CD4-positive, alpha-beta T cell treated with Interleukin-1 beta for 1 hour (primary cell): Measurements from ENCODE around the gene RAB4B.
A peak's percentile ranks its signal among the peaks of the same experiment; 100 is the strongest.
"Not testable (repeated sequence)": the region's sequence is repeated elsewhere in the genome, so short reads cannot be mapped to it uniquely, and the experiment has no call there.

Experiments used
- DNase-seq, 2 donors: peaks; one replicate each; pipeline ENCODE4 v3.0.0-alpha.2; 2020 to 2022

Gene RAB4B

GRCh38 chr19:40750874-40751537 is 27.0 kb upstream of the RAB4B start, which contains the start of gene SNRPA:
Gene SNRPA (plus strand): TSS chr19:40751203. CDS start chr19:40751409, 206 bp downstream.
- peak; percentile 95 to 97 for DNase-seq

- no peak for DNase-seq
These were observed 25.7 kb upstream of the RAB4B start for GRCh38 chr19:40752257-40752781.

- DNase-seq, result peak; percentile 30 to 34
These were observed 23.3 kb upstream of the RAB4B start for GRCh38 chr19:40754611-40755247.

GRCh38 chr19:40755248-40755624 is 22.8 kb upstream of the RAB4B start:
- DNase-seq, result no peak

GRCh38 chr19:40755791-40756190 is 22.3 kb upstream of the RAB4B start:
- no peak for DNase-seq

GRCh38 chr19:40756502-40757110 is 21.4 kb upstream of the RAB4B start:
- DNase-seq, result peak in 1 of 2 donors; percentile 19

- DNase-seq, result no peak
These were observed 19.6 kb upstream of the RAB4B start for GRCh38 chr19:40758491-40758890.

GRCh38 chr19:40759352-40759751 is 18.7 kb upstream of the RAB4B start:
- DNase-seq, result no peak

GRCh38 chr19:40762754-40763470 is 15.1 kb upstream of the RAB4B start:
- no peak for DNase-seq

GRCh38 chr19:40763526-40763925 is 14.5 kb upstream of the RAB4B start:
- DNase-seq, result no peak

- DNase-seq, result no peak
These were observed 14.1 kb upstream of the RAB4B start for GRCh38 chr19:40763963-40764362.

- DNase-seq, result not testable (repeated sequence)
These were observed 11.7 kb upstream of the RAB4B start for GRCh38 chr19:40766385-40766784.

- DNase-seq, result no peak
These were observed 9.2 kb upstream of the RAB4B start for GRCh38 chr19:40768869-40769268.

- DNase-seq, result peak; percentile 15 to 51
These were observed 6.8 kb upstream of the RAB4B start for GRCh38 chr19:40771101-40771862.

- DNase-seq, result no peak
These were observed 3.0 kb upstream of the RAB4B start, which contains the start of gene MIA for GRCh38 chr19:40774916-40775631. Gene MIA (plus strand): TSS chr19:40775521. CDS start chr19:40775543, 22 bp downstream.

- DNase-seq, result no peak
These were observed 2.4 kb upstream of the RAB4B start for GRCh38 chr19:40775632-40776022.

- no peak for DNase-seq
These were observed 1.7 kb upstream of the RAB4B start for GRCh38 chr19:40776364-40776763.

- peak; percentile 93 to 94 for DNase-seq
These were observed 959 bp upstream of the RAB4B start for GRCh38 chr19:40776932-40777644.

GRCh38 chr19:40777645-40777936 is 456 bp upstream of the RAB4B start:
- DNase-seq, result no peak

- DNase-seq, result no peak
These were observed 748 bp downstream of the RAB4B start for GRCh38 chr19:40778706-40779284.

GRCh38 chr19:40780582-40780981 is 2.5 kb downstream of the RAB4B start:
- DNase-seq, result no peak
